Activated T-cell treated with anti-CD3 and anti-CD28 coated beads for 1 hour (primary cell): Measurements from ENCODE around the gene TMEM37.

Experiments used
- DNase-seq: peaks from one replicate; pipeline ENCODE4 v3.0.0-alpha.2; 2020; ENCODE audit warnings: low read depth

The TMEM37 gene

DNA sequence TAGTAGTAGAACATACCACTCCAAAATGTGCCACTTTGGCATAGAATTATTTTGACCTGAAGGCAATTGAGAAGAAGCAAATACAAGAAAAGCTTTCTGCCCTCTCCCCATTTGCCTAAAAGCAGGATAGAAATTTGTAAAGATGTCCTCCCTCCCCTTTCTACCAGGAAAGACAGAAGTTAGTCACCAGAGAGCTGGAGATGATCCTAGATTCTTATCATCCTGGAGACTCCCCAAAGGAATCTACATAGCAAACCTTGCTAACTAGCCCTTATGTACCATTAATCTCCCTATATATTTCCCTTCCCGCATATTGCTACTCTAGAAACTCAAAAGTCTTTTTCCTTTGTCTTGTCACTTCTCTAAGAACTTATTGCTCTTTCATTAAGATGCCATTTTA lies 12.6 kb upstream of the TMEM37 start:
- no peak for DNase-seq

DNA sequence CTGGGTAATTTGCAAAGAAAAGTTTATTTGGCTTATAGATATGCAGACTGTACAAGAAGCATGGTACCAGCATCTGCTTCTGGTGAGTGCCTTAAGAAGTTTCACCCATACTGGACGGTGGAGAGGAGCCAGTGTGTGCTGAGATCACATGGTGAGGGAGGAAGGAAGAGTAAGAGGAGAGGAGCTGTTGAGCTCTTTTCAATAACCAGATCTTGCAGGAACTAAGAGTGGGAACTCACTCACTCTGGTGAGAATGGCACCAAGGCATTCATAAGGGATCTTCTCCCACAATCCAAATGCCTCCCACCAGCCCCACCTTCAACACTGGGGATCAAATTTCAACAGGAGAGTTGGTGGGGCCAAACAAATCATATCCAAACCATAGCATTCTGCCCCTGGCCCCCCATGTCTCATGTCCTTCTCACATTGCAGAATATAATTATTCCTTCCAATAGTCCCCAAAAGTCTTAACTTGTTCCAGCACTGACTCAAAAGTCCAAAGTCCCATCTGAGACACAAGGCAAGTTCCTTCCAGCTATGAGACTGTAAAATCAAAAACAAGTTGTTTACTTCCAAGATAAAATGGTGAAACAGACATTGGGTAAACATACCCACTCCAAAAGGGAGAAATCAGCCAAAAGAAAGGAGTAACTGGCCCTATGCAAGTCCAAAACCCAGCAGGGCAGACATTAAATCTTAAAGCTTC lies 11.7 kb upstream of the TMEM37 start:
- no peak for DNase-seq

GRCh38 chr2:119421304-119421703 lies 10.3 kb upstream of the TMEM37 start:
- no peak for DNase-seq

- DNase-seq: no peak
Measured at GRCh38 chr2:119421741-119422140, 9.9 kb upstream of the TMEM37 start.

DNA sequence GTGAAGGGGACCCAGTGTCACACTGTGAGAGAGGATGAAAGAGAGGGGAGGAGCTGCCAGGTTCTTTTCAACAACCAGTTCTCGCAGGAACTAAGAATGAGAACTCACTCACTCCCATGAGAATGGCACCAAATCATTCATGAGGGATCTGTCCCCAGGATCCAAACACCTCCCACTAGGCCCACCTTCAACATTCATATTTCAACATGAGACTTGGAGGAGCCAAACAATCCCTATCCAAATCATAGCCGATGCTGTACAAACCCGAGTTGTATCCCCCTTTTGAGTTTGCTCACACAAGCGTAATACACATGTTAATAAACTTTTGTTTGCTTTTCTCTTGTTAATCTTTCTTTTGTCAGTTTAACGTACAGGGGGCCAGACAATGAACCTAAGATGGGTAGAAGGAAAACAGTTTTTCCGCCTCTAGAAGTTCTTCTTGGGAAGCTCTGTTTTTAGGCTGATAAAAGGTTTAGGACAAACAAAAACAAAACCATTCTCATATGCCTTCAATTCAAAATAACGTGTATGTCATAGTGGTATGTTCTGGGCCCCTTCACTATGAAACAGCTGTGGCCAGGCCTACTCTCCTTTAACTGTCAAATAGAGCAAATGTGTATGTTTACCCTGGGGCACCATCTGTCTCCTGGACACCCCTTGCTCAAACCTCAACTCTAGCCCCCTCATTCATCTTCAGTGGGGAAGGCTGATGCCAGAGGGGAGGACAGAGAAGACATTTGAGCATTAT lies 9.1 kb upstream of the TMEM37 start:
- DNase-seq: no peak

GRCh38 chr2:119423108-119423444 lies 8.6 kb upstream of the TMEM37 start:
- no peak for DNase-seq

GRCh38 chr2:119423811-119424210 lies 7.8 kb upstream of the TMEM37 start:
- DNase-seq: no peak

DNA sequence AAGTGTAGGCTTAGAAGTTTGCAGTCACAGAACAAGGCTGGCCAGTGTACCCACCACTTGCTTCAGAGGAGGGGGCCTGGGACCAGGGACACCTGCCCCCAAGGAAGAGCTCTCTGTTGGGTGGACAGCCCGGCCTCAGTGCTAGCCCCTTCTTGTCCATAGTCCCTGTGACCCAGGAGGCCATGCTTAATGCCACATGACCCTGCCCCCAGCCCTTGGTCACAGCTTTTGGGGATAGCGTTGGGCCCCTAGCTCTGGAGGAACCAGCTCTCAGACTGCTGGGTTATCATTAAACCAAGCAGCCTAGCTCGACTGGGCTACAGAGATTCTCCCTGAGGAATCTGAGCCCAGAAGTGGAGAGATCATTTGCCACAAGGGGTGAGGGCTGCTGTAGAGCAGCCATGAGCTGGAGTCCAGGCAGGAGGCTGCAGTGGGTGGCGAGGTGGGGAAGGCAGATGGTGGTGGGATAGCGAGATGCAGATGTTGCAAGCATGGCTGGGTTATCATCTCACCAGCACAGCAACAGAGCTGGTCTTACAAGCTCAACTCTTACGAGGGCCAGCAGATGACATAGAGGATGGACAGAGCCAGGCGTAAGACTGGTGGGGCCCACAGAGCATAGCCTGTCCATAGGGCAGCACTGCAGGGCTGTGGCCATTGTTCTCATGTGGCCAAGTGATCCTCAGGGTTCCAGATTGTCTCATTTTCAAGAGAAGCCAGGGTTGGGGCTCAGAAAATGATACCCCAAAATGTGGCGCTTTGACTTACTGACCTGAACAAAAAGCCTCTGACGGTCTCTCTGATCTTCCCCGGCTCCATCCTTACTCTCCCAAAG lies 7.2 kb upstream of the TMEM37 start:
- no peak for DNase-seq

DNA sequence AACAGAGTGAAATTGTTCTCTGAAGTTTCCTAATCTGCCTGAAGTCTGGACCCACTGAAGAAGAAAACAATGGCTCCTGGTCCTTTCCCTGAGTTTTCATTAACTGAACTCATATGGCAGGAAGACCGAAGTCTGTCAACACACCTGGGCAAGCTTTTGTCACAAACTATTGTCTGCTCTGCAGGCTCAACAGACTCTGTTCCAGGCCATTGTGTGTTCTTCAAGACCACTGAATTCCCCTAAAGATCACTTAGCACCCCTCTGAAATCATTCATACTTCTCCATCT lies 6.6 kb upstream of the TMEM37 start:
- DNase-seq: no peak

- DNase-seq: no peak
Measured at GRCh38 chr2:119425620-119426395, 5.8 kb upstream of the TMEM37 start.

DNA sequence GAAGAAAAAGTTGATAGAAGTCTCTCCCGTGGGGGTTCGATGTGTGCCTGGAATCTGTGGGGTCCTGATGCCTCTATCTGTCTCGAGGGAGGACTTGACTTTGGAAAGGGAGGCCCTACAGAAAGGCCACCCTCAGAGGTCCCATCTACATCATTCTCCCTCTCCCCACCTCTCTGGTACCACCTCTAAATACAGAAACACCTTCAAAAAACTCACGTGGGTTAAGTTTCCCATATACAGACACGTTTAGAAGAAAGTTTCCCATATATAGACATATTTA lies 5.3 kb upstream of the TMEM37 start:
- DNase-seq: no peak

DNA sequence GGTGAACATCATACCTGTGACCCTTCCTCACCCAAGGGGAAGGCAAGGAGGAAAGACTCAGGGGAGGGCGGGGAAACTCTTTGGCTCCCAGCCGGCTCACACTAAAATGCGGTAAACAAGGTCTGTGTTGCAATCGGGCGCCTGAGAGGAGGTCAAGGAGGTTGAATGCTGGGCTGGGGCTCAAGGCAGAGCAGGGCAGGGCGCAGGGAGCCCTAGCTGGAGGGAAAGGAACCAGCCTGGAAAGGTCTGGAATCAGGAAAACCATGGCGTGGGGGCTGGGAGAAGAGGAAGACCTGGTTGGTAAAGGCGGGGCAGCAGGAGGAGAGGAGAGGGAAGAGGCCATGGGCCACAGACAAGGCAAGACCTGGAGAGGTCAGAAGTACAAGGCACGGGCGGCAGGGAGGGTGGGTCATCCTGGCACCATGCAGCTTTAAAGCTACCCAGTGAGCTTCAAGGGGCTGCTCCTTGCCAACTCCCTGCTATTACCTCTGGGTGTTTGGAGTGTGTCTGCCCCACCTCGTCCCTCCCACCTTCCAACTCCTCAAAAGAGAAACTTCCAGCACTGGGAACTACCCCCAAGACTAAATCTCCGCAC lies 4.8 kb upstream of the TMEM37 start:
- DNase-seq: no peak

DNA sequence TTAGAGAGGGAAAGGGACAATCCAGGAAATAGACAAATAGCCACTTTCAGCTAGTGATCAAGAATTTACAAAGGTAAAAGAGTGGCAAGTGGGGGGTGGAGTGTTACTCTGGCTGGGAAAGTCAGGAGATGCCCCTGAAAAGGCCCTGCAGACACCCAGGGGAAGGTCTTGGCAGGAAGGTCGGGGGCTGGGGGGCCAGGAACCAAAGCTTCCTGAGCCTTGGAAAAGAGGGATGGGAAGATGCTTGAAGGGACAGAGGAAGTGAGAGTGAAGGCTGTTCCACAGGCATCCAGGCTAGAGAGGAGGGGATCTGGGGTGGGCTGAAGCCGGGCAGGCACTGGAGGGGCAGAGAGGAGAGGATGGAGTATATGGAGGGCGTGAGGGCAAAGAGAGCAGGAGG lies 3.9 kb upstream of the TMEM37 start:
- no peak for DNase-seq

DNA sequence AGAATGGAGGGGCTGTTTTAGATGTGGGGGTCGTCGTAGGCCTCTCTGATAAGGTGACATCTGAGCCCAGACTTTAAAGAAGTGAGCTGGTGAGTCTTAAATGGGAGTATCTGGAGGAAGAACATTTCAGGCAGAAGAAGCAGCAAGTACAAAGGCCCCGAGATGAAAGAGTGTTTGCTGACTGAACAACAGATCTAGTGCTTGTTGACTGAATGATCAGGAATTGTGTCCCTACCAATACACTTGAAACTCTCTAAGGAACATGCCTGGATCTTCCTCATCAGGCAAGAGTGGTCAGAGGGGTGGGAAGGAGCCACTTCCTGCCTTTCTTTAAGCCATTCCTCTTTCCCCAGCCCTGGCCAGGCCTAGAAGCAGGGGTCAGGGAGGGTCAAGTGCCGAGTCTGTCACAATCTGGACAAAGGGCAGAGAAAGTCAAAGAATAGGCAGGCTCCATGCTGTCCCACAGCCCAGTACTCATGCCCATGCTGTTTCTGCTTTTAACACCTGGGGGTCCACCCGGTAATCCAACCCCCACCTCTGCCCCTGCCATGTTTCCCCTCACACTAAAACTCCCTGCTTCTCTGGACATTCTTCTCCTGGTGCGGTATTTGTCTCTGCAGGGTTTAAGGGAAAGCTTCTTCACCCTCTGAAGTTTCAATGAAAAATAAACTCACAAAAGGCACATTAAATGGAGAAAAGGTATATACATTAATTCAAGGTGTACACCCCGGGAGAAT lies 3.0 kb upstream of the TMEM37 start:
- DNase-seq: no peak

DNA sequence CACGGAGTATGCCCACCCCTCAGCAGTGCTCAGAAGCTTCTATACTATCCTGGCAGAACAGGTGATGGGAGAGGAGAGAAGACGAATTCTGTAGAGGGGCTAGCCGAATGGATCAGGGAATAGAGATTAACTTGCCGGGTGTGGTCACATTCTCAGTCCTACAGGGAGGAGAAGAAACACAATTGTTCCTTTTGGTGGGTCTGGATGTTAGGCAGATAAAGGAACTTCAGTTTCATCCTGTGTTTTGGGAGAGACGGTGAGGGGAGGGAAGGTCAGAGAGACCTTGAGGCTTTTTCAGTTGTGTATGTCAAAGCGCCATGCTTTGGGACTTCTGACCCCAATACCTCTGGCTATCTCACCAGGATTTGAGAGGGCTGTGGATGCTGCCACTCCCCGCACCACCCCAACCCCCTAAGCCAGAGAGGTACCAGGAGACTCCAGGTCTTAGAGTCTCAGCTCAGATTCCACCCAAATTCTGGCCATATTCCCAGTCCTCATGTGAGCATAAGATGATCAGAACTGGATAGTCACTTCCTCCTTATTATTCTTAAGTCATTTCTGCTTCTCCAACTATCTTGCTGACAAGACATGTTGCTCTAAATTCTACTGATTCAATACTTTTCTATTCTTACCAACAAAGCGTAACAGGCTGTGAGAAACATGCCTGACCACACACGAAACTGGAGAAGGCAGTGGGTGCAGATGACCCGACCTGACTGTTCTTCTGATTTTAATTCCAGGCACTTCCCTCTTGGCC lies 2.3 kb upstream of the TMEM37 start:
- DNase-seq: no peak

- DNase-seq: no peak
Measured at GRCh38 chr2:119430023-119430498, 1.6 kb upstream of the TMEM37 start.

- no peak for DNase-seq
Measured at GRCh38 chr2:119431976-119432850, 559 bp downstream of the TMEM37 start.

- no peak for DNase-seq
Measured at GRCh38 chr2:119432851-119433522, 1.3 kb downstream of the TMEM37 start.
